GM19023 (cell line): ENCODE results near the gene BCAR3.
A peak's percentile ranks its signal among the peaks of the same experiment; 100 is the strongest.

Source experiments
- ATAC-seq: cut with Tn5 transposase; IDR thresholded peaks from one replicate; pipeline ENCODE4 v1.9.1; 2021; ENCODE audit warnings: mild to moderate bottlenecking, moderate library complexity; ENCODE audit not compliant: unreplicated experiment

Gene BCAR3

GRCh38 chr1:93681101-93681988 is at the start of gene BCAR3:
BCAR3 (minus strand) TSS chr1:93681837; CDS start chr1:93674930, 6,907 bp downstream.
- peak; percentile 70 for ATAC-seq

GRCh38 chr1:93730621-93731020 is 49.0 kb upstream of the BCAR3 start:
- no peak for ATAC-seq

DNA sequence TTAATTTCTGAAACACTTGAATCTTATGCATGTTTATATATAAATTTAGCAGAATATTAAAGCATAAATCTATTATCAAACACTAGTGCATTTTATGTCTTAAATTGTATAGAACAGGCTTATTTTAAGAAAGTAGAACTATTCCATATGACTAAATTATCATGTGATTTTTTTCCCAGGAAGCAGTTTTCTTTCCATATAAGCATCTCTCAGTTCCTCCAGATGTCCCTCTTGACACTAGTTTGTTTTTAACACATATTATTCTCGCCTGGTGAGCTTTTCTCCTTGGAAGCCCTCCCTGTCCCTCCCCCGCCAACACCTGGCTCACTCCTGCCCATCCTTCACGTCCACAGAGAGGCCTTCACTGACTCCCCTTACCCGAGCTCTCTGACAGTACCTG is 48.3 kb upstream of the BCAR3 start:
- ATAC-seq = no peak

DNA sequence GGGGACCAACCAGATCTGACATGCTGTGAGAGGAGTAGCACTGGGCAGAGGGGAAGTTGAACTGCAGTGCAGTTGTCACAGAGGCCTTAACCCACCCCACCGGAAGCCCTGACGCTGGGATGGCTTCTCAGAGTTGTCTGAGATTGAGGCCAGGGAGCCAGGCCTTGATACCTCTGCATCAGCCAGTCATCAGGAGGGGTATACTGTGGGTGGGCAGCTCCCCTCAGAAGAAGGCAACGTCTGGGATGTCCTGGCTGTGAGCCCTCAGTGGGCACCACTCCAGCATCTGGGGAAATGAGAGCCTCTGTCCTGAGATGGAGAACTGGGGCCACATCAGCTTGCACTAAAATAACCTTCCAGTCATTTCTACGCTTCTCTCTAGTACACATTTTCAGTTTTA is 47.9 kb upstream of the BCAR3 start:
- no peak for ATAC-seq

GRCh38 chr1:93728480-93729131 is 47.0 kb upstream of the BCAR3 start:
- ATAC-seq = no peak

DNA sequence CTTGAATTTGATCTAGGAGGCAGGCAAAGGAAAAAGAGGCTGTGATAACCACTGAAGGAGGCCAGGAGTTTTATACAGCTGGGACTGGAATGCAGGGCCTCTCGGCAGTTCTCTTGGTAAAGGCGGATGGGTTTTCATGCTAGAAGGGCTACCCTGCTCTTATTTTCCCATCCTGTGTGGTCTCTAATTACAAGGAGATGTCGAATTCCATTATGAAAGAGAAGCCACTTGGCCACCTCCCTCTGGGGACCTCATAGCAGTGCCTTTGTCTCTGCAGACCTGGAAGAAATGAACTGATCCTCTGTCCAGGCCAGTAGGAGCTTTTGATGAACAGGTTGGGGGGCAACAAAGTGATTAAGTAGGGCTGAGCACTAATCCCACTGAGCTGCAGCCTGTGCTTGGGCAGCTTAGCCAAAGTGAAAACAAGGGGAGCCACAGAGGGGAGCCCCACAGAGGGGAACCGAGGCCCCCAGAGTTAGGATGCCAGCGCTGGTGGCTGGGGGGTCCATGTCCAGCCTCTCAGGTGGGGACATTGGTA is 42.2 kb upstream of the BCAR3 start:
- no peak for ATAC-seq

GRCh38 chr1:93723110-93723509 is 41.5 kb upstream of the BCAR3 start:
- no peak for ATAC-seq

DNA sequence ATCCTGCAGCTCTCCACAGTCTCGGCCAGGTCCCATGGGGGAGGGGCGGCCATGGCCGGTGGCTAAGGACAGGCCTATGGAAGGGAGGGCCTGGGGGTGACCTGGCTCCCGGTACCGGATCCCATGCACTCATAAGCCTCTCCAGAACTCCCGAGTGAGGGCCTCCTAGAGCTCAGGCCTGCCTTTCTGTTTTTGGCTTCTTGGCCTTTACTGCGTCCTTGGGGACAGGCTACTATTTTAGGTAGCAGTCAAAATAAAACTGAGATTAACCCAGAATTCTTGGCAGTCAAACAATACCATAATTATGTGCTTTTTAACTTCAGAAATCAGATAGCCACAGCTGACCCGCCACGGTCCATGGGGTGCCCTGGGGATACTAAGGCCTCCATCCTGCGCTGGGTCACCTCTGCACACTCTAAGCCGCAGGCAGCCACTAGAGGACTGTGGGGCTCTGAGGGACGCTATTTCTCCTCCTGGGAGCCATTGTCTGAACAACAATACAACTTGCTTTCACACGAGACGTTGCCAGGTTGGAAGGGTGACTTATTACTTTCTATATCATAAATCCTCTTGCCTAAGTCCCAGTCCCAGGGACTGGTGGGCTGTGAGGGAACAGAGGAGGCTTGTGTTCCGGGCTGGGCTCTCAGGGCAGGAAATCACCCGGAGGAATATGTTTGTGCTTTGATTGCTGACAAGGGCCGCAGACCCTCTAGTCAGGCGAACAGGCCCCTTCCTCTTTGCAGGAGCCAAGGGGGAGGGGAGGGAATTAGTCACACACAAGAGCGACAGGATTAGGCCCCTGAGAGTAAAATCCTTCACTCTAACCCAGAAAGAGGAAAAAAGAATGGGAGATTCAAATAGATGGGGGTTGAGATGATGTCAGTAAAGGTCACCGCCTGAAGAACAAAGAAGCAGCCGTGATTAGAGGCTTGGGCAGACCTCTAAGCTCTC is 40.7 kb upstream of the BCAR3 start:
- ATAC-seq = no peak

GRCh38 chr1:93720956-93721626 is 39.5 kb upstream of the BCAR3 start:
- no peak for ATAC-seq

DNA sequence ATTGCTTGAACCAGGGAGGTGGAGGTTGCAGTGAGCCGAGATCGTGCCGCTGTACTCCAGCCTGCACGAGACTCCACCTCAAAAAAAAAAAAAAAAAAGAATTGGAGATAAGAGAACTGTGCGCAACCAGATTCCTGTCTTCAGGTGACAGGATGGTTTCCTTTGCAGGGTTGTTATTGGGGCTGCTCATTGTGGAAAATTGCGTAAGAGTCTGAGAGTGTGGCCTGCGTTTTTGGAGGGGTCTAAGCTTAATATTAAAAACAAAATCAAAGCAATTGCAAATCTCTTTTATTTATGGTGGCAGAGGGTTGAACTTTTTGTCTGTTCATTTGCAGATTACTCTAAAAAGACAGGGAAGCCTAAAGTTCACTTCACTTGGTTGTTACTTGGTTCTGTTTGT is 36.0 kb upstream of the BCAR3 start:
- no peak for ATAC-seq

DNA sequence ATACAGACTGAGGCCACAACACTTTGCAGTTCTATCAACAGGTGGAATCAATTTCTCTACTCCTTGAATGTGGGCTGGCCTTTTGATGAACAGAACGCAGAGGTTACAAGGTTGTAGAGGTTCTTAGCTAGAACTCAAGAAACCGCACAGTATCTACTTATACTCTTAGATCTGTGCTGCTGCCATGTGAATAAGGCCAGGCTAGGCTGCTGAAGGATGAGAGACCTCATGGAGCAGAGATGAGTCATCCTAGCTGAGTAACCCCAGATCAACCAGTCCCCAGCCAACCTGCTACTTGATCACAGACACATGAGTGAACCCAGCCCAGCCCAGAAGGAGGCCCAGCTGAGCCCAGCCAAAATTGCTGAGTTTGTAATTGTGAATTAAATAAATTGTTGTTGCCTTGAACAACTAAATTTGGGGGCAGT is 35.3 kb upstream of the BCAR3 start:
- ATAC-seq = no peak

- ATAC-seq = no peak
These were observed 34.5 kb upstream of the BCAR3 start for GRCh38 chr1:93716163-93716562.

- ATAC-seq = no peak
These were observed 34.0 kb upstream of the BCAR3 start for GRCh38 chr1:93715529-93716126.

DNA sequence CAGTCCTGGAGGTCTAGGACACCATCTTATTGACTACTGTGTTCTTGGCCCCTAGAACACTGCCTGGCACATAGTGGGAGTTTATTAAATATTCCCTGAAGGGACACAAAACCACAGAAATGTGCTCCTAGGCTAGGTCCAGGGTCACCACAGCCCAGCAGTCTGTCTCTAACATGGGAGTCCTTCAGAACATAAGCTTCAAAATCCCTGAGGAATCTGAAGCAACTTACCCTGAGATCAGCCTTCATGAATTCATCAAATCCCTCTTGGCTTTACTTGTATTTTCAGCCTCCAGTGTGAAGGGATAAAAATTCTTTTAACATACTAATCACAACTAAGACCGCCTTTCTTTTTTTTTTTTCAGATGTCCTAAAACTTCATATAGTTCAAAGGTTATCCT is 32.7 kb upstream of the BCAR3 start:
- no peak for ATAC-seq

DNA sequence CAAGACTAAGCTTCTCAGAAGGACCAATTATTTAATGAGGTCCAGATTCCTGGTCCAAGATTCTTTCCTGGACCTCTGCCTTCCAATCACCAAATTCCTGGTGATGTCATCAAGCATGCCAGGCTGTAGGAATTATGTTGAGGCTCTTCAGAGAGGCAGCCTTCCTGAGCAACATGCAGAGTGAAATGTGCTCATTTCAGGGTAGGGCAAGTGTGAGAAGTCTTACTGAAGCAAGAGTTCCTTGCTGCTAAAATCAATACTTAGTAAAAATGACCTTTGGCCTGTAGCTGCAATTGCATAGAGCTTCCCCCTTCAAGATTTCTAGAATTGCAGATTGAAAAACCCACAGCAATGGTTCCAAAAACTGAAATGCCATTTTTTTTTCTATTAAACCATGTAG is 31.7 kb upstream of the BCAR3 start:
- ATAC-seq = no peak

GRCh38 chr1:93712741-93713140 is 31.1 kb upstream of the BCAR3 start:
- ATAC-seq = no peak

GRCh38 chr1:93710499-93711453 is 29.1 kb upstream of the BCAR3 start:
- no peak for ATAC-seq

DNA sequence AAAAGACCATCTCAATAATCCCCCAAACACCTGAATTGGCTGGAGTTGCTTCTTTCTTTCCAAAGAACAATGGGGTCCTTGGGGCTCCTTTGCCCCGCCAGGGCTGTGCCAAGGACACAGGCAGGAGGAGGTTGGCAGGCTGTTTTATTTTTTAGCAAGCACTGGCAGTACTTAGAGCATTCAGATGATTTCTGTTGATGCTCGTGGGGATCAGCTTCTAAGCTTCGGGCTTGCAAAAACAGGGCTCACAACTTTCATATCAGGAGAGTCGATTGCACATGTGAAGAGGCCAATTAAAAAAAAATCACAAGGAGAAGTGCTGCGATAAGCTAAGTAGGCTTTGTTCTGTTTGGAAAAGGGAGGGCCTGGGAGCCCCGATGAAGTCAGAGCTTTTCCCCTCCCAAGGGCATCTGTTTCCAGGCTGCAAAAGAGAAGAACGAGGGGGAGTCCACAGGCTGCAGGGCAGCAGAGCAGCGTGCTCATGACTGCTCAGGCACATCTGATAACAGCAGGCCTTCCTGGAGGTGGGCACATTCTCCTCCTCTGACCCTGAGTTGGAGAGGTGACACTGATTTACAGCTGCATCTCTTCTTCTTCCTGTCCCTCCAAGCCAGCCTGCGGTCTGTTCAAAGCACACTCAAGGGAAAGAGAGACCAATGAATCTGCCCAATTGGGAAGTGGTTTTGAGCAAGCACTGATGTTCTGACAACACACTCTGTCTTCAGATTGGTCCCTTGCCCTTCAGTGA is 27.3 kb upstream of the BCAR3 start:
- ATAC-seq = no peak
